ENCODE results near the gene MRPL43.
"Not testable (repeated sequence)": the region's sequence is repeated elsewhere in the genome, so short reads cannot be mapped to it uniquely, and the experiment has no call there.

MRPL43 gene

DNA sequence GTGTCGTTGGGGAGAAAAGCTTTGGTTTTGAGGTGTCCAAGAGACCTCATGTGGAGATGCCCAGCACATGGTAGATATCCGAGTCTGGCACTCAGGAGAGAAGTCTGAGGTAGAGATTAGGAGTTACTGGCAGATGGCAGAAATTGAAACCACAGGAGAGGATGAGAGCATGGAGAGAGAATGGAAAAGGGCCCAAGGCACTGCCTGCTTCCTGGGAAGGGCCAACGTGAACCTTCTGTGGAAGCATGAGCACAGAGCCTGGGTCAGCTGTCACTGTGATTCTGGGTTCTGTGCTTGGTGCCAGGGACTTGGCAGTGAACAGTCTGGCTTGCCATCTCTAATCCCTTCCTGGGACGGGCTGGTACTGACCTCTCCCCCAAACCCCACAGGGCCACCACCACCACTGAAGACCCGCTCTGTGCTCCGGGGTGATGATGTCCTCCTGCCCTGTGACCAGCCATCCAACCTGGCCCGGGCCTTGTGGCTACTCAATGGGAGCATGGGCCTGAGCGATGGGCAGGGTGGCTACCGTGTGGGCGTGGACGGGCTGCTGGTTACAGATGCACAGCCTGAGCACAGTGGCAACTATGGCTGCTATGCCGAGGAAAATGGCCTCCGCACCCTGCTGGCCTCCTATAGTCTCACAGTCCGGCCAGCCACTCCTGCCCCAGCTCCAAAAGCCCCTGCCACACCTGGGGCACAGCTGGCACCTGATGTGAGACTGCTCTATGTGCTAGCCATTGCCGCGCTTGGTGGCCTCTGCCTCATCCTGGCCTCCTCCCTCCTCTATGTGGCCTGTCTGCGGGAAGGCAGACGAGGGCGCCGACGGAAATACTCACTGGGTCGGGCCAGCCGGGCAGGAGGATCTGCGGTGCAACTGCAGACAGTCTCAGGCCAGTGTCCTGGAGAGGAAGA is 4.1 kb downstream of the MRPL43 start:
- no peak overlapping the region for H3K4me3 ChIP-seq (ENCODE audit: low read length in 2 of 2)
- H3K4me1 ChIP-seq (ENCODE audit: control insufficient read depth in 2 of 2, insufficient read depth in 2 of 2, low read length in 2 of 2) = peaks cover 16 to 18% of the 10 kb centered on the region in 2 donors
- H3K9ac ChIP-seq (ENCODE audit: low read depth in 1 of 2, low read length in 2 of 2) = no peak overlapping the region
- H3K36me3 ChIP-seq (ENCODE audit: control insufficient read depth in 2 of 2, insufficient read depth in 2 of 2, low read length in 2 of 2) = peaks cover 52 to 57% of the 10 kb centered on the region in 2 donors
- H3K27ac ChIP-seq (ENCODE audit: low read depth in 2 of 2, low read length in 2 of 2) = no peak overlapping the region
- no peaks in the 10 kb centered on the region for H3K9me3 ChIP-seq (ENCODE audit: control insufficient read depth in 2 of 2, low read length in 2 of 2)
- H3K27me3 ChIP-seq (ENCODE audit: control insufficient read depth in 2 of 2, insufficient read depth in 2 of 2, low read length in 2 of 2) = no peaks in the 10 kb centered on the region

DNA sequence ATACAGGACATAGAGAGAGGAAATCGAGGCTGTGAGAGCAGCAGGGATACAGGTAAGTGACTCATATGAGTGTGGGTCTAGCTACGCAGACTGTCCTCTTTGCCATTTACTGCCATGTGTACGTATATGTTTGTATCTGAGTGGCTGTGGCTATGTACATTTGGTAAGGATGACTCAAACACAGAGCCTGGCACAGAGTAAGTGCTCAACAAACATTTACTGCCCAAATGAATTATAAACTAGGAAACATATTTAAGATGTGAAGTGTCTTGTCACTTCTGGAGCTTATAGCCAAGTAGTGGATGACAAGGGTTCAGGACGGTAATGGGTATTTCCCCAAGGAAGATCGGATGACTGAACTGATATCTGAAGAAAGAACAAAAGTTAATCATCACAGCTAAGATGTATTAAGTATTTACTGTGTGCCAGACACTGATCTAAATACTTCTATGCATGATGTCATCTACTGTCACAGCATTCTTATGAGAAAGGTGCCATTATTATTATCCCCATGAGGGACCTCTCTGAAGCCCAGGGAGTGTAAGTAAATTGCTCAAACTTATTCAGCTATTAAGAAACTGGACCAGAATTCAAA is 6.0 kb downstream of the MRPL43 start:
- Histone ChIP-seq H3K4me1 (ENCODE audit: control insufficient read depth in 2 of 2, insufficient read depth in 2 of 2, low read length in 2 of 2) (peaks cover 3 to 4% of the 10 kb centered on the region in 2 donors), H3K36me3 (ENCODE audit: control insufficient read depth in 2 of 2, insufficient read depth in 2 of 2, low read length in 2 of 2) (peaks cover 63 to 76% of the 10 kb centered on the region in 2 donors), H3K27ac (ENCODE audit: low read depth in 2 of 2, low read length in 2 of 2) (no peak overlapping the region), H3K9me3 (ENCODE audit: control insufficient read depth in 2 of 2, low read length in 2 of 2) (no peaks in the 10 kb centered on the region), H3K9ac (ENCODE audit: low read depth in 1 of 2, low read length in 2 of 2) (no peak overlapping the region), H3K4me3 (ENCODE audit: low read length in 2 of 2) (no peak overlapping the region), H3K27me3 (ENCODE audit: control insufficient read depth in 2 of 2, insufficient read depth in 2 of 2, low read length in 2 of 2) (no peaks in the 10 kb centered on the region)

DNA sequence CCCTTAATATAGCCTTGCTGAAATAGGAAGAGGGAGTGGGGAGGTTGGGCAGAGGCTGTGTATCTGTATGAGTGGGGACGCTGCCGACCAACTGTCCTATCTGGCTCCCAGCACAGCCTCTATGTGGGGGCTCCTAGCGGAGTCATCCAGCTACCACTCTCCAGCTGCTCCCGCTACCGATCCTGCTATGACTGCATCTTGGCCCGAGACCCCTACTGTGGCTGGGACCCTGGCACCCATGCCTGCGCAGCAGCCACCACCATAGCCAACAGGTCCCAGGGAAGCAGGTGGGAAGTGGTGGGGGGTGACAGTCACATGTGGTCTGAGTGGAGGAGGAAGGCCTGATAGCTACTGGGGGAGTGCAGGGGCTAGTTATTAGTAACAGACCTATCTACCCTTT is 6.6 kb downstream of the MRPL43 start:
- Histone ChIP-seq H3K36me3 (ENCODE audit: control insufficient read depth in 2 of 2, insufficient read depth in 2 of 2, low read length in 2 of 2) (peaks cover 63 to 76% of the 10 kb centered on the region in 2 donors), H3K4me3 (ENCODE audit: low read length in 2 of 2) (no peak overlapping the region), H3K9ac (ENCODE audit: low read depth in 1 of 2, low read length in 2 of 2) (no peak overlapping the region), H3K27ac (ENCODE audit: low read depth in 2 of 2, low read length in 2 of 2) (no peak overlapping the region), H3K27me3 (ENCODE audit: control insufficient read depth in 2 of 2, insufficient read depth in 2 of 2, low read length in 2 of 2) (no peaks in the 10 kb centered on the region), H3K4me1 (ENCODE audit: control insufficient read depth in 2 of 2, insufficient read depth in 2 of 2, low read length in 2 of 2) (no peaks in the 10 kb centered on the region), H3K9me3 (ENCODE audit: control insufficient read depth in 2 of 2, low read length in 2 of 2) (no peaks in the 10 kb centered on the region)

DNA sequence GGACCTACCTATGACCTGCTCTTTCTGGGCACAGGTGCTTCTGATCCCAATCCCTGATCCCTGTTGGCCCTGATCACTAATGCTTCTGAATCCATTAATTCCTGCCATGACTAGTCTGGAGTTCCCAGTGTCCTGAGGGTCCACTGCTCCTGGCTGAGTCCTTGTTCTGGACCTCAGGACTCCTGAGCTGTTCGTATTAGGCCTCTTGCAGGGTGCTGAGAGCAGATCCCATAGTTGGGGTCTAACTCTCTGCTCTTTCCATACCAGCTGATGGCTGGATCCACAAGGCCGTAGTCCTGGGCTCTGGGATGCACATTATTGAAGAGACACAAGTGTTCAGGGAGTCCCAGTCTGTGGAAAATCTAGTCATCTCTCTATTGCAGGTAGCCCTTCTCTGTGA is 7.0 kb downstream of the MRPL43 start:
- no peaks in the 10 kb centered on the region for H3K4me1 ChIP-seq (ENCODE audit: control insufficient read depth in 2 of 2, insufficient read depth in 2 of 2, low read length in 2 of 2)
- no peak overlapping the region for H3K4me3 ChIP-seq (ENCODE audit: low read length in 2 of 2)
- no peaks in the 10 kb centered on the region for H3K9me3 ChIP-seq (ENCODE audit: control insufficient read depth in 2 of 2, low read length in 2 of 2)
- peaks cover 63 to 76% of the 10 kb centered on the region in 2 donors for H3K36me3 ChIP-seq (ENCODE audit: control insufficient read depth in 2 of 2, insufficient read depth in 2 of 2, low read length in 2 of 2)
- no peaks in the 10 kb centered on the region for H3K27me3 ChIP-seq (ENCODE audit: control insufficient read depth in 2 of 2, insufficient read depth in 2 of 2, low read length in 2 of 2)
- H3K27ac ChIP-seq (ENCODE audit: low read depth in 2 of 2, low read length in 2 of 2) = no peak overlapping the region
- H3K9ac ChIP-seq (ENCODE audit: low read depth in 1 of 2, low read length in 2 of 2) = no peak overlapping the region

DNA sequence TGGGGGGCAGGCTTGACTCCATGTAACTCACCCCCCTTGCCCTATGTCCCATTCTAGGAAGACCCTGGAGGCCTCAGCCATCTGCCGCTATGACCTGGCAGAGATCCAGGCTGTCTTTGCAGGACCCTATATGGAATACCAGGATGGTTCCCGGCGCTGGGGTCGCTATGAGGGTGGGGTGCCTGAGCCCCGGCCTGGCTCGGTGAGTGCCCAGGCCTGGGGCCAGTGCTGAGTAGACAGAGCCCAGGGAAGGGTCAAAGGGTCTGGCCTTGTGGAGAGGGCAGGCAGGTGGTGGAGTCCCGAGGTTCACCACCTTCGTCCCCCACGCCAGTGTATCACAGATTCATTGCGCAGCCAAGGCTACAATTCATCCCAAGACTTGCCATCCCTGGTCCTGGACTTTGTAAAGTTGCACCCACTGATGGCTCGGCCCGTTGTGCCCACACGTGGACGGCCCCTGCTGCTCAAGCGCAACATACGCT is 7.5 kb downstream of the MRPL43 start:
- Histone ChIP-seq H3K27ac (ENCODE audit: low read depth in 2 of 2, low read length in 2 of 2) (no peak overlapping the region), H3K4me3 (ENCODE audit: low read length in 2 of 2) (no peak overlapping the region), H3K9me3 (ENCODE audit: control insufficient read depth in 2 of 2, low read length in 2 of 2) (no peaks in the 10 kb centered on the region), H3K9ac (ENCODE audit: low read depth in 1 of 2, low read length in 2 of 2) (no peak overlapping the region), H3K4me1 (ENCODE audit: control insufficient read depth in 2 of 2, insufficient read depth in 2 of 2, low read length in 2 of 2) (no peaks in the 10 kb centered on the region), H3K27me3 (ENCODE audit: control insufficient read depth in 2 of 2, insufficient read depth in 2 of 2, low read length in 2 of 2) (no peaks in the 10 kb centered on the region), H3K36me3 (ENCODE audit: control insufficient read depth in 2 of 2, insufficient read depth in 2 of 2, low read length in 2 of 2) (peaks cover 63 to 74% of the 10 kb centered on the region in 2 donors)

DNA sequence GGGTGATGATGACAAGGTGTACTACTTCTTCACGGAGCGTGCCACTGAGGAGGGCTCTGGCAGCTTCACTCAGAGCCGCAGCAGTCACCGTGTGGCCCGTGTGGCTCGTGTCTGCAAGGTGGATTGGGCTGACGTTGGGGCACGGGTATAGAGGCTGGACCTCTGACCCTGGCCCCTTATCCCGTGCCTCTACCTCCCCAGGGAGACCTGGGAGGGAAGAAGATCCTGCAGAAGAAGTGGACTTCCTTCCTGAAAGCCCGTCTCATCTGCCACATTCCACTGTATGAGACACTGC is 8.4 kb downstream of the MRPL43 start:
- Histone ChIP-seq H3K36me3 (ENCODE audit: control insufficient read depth in 2 of 2, insufficient read depth in 2 of 2, low read length in 2 of 2) (peaks cover 61 to 73% of the 10 kb centered on the region in 2 donors), H3K4me1 (ENCODE audit: control insufficient read depth in 2 of 2, insufficient read depth in 2 of 2, low read length in 2 of 2) (no peaks in the 10 kb centered on the region), H3K9ac (ENCODE audit: low read depth in 1 of 2, low read length in 2 of 2) (no peak overlapping the region), H3K9me3 (ENCODE audit: control insufficient read depth in 2 of 2, low read length in 2 of 2) (no peaks in the 10 kb centered on the region), H3K4me3 (ENCODE audit: low read length in 2 of 2) (no peak overlapping the region), H3K27me3 (ENCODE audit: control insufficient read depth in 2 of 2, insufficient read depth in 2 of 2, low read length in 2 of 2) (no peaks in the 10 kb centered on the region), H3K27ac (ENCODE audit: low read depth in 2 of 2, low read length in 2 of 2) (no peak overlapping the region)

DNA sequence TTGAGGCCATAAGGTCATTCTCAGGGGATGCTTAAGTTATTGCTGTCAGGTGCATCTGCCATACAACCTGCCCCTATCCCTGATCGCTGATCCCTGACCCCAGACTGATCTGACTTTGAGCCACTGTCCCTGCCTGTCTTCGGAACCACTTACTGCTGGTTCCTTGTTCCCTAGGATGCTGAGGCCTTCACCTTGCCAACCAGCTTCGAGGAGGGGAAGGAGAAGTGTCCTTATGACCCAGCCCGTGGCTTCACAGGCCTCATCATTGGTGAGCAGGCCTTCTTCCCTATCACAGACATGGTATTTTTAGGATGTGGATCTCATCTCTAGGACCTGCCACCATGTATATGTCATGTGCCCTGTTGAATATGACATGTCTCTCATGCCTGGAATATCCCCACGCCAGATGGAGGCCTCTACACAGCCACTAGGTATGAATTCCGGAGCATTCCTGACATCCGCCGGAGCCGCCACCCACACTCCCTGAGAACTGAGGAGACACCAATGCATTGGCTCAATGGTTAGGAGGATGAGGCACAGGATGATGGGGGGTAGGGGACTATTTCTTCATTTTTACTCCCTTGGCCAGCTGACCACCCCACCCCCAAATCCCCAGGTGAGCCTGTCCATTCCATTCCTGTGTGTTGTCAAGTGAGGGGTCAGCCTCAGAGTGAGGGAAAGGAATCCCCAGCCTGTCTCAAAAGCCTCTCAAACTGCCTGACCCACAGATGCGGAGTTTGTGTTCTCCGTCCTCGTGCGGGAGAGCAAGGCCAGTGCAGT is 9.0 kb downstream of the MRPL43 start:
- Histone ChIP-seq H3K4me1 (ENCODE audit: control insufficient read depth in 2 of 2, insufficient read depth in 2 of 2, low read length in 2 of 2) (no peaks in the 10 kb centered on the region), H3K4me3 (ENCODE audit: low read length in 2 of 2) (no peak overlapping the region), H3K27me3 (ENCODE audit: control insufficient read depth in 2 of 2, insufficient read depth in 2 of 2, low read length in 2 of 2) (no peaks in the 10 kb centered on the region), H3K27ac (ENCODE audit: low read depth in 2 of 2, low read length in 2 of 2) (no peak overlapping the region), H3K9me3 (ENCODE audit: control insufficient read depth in 2 of 2, low read length in 2 of 2) (no peaks in the 10 kb centered on the region), H3K36me3 (ENCODE audit: control insufficient read depth in 2 of 2, insufficient read depth in 2 of 2, low read length in 2 of 2) (peaks cover 62 to 72% of the 10 kb centered on the region in 2 donors), H3K9ac (ENCODE audit: low read depth in 1 of 2, low read length in 2 of 2) (no peak overlapping the region)

DNA sequence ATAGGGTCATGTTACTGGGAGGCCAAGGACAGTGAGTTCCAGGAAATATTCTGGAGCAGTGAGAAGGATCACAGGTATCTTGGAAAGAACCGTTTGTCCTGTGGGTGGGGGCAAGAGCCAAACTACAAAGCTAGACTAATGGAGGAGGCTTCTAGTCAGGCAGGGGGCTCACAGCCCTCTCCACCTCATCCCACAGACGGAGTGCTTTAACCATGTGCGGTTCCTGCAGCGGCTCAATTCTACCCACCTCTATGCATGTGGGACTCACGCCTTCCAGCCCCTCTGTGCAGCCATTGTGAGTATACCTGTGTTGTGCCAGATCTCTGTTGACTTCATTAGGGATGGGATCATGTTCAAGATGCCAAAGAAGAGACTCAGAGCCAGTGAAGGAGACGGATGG is 9.9 kb downstream of the MRPL43 start:
- H3K27ac ChIP-seq (ENCODE audit: low read depth in 2 of 2, low read length in 2 of 2) = no peak overlapping the region
- no peaks in the 10 kb centered on the region for H3K9me3 ChIP-seq (ENCODE audit: control insufficient read depth in 2 of 2, low read length in 2 of 2)
- H3K36me3 ChIP-seq (ENCODE audit: control insufficient read depth in 2 of 2, insufficient read depth in 2 of 2, low read length in 2 of 2) = peaks cover 62 to 73% of the 10 kb centered on the region in 2 donors
- H3K9ac ChIP-seq (ENCODE audit: low read depth in 1 of 2, low read length in 2 of 2) = no peak overlapping the region
- no peaks in the 10 kb centered on the region for H3K27me3 ChIP-seq (ENCODE audit: control insufficient read depth in 2 of 2, insufficient read depth in 2 of 2, low read length in 2 of 2)
- H3K4me1 ChIP-seq (ENCODE audit: control insufficient read depth in 2 of 2, insufficient read depth in 2 of 2, low read length in 2 of 2) = peaks cover 1 to 6% of the 10 kb centered on the region in 2 donors
- no peak overlapping the region for H3K4me3 ChIP-seq (ENCODE audit: low read length in 2 of 2)

DNA sequence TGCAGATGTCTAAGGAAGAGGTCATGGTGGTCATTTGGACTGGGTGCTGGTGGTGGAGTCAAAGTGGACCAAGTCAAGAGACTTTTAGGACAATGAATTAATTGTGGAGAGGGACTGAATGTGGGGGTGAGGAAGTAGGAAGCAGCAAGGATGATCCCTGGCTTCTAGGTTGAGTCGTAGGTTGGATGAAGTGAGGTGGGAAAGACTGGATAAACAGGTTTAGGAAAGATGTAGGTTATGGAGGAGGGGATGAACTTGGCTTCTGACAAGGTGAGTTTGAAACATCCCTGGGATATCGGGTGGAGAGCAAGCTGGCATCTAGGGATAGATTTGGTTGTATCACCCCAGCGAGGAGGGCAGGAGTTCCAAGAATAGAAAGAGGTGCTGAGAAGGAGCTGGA is 10.4 kb downstream of the MRPL43 start:
- H3K27ac ChIP-seq (ENCODE audit: low read depth in 2 of 2, low read length in 2 of 2) = no peak overlapping the region
- H3K4me1 ChIP-seq (ENCODE audit: control insufficient read depth in 2 of 2, insufficient read depth in 2 of 2, low read length in 2 of 2) = peaks cover 6 to 11% of the 10 kb centered on the region in 2 donors
- no peak overlapping the region for H3K4me3 ChIP-seq (ENCODE audit: low read length in 2 of 2)
- H3K9me3 ChIP-seq (ENCODE audit: control insufficient read depth in 2 of 2, low read length in 2 of 2) = no peaks in the 10 kb centered on the region
- H3K27me3 ChIP-seq (ENCODE audit: control insufficient read depth in 2 of 2, insufficient read depth in 2 of 2, low read length in 2 of 2) = no peaks in the 10 kb centered on the region
- peaks cover 58 to 69% of the 10 kb centered on the region in 2 donors for H3K36me3 ChIP-seq (ENCODE audit: control insufficient read depth in 2 of 2, insufficient read depth in 2 of 2, low read length in 2 of 2)
- no peak overlapping the region for H3K9ac ChIP-seq (ENCODE audit: low read depth in 1 of 2, low read length in 2 of 2)

DNA sequence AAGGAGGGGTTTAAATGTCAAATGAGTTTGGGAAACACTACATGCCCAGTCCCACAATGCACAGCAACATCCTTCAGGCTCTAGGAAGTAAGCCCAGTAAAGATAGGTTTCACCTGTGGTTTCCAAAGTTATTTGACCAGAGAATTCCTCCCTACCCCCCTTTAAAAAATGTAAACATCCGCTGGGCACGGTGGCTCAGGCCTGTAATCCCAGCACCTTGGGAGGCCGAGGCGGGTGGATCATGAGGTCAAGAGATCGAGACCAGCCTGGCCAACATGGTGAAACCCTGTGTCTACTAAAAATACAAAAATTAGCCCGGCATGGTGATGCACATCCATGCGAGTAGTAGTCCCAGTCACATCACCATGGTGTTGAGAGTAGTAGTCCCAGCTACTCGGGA is 11.9 kb downstream of the MRPL43 start:
- H3K27ac ChIP-seq (ENCODE audit: low read depth in 2 of 2, low read length in 2 of 2); H3K9me3 ChIP-seq (ENCODE audit: control insufficient read depth in 2 of 2, low read length in 2 of 2); H3K9ac ChIP-seq (ENCODE audit: low read depth in 1 of 2, low read length in 2 of 2); H3K27me3 ChIP-seq (ENCODE audit: control insufficient read depth in 2 of 2, insufficient read depth in 2 of 2, low read length in 2 of 2); H3K4me3 ChIP-seq (ENCODE audit: low read length in 2 of 2): not testable (repeated sequence)
- peaks cover 47 to 56% of the 10 kb centered on the region in 2 donors for H3K36me3 ChIP-seq (ENCODE audit: control insufficient read depth in 2 of 2, insufficient read depth in 2 of 2, low read length in 2 of 2)
- H3K4me1 ChIP-seq (ENCODE audit: control insufficient read depth in 2 of 2, insufficient read depth in 2 of 2, low read length in 2 of 2) = peaks cover 17 to 26% of the 10 kb centered on the region in 2 donors

All from mucosa of rectum (tissue), 2 donors.